PC-3 (cell line): Measurements from ENCODE around the gene RASL12. TPM values are rescaled to one million over a fixed set of nuclear protein-coding genes. Genes with fewer than 3 reads are reported as not detected.

Experiments
- ATAC-seq: fragments of 200-7000 bp; cut with Tn5 transposase; 2 replicates; pipeline ENCODE4 v1.9.1; 2020; ENCODE audit warnings: mild to moderate bottlenecking, moderate library complexity
- Bru-seq: library from RNA; stranded (reverse); fragments of 400-500 nt; gene quantifications from one replicate; lab custom pipeline; 2021; lab: Mats Ljungman, UMichigan
- BruChase-seq, 2 experiments: library from RNA; stranded (reverse); fragments of 400-500 nt; gene quantifications; one replicate each; lab custom pipeline; 2021; lab: Mats Ljungman, UMichigan
- BruUV-seq: library from RNA; stranded (reverse); fragments of 400-500 nt; replicated peaks from 2 replicates; lab custom pipeline; 2021; lab: Mats Ljungman, UMichigan
- CTCF ChIA-PET: fragments of 300-600 bp; sonication (Branson Sonifier 250); formaldehyde crosslinking; loops from one replicate; lab custom pipeline; 2022; ENCODE audit warnings: antibody characterized with exemption; lab: Charles Lee
- POLR2A ChIA-PET: fragments of 300-600 bp; sonication (Branson Sonifier 250); formaldehyde crosslinking; loops from one replicate; lab custom pipeline; 2022; ENCODE audit warnings: antibody characterized with exemption; ENCODE audit not compliant: unreplicated experiment; lab: Charles Lee
- DNase-seq: peaks from one replicate; pipeline ENCODE4 v3.0.0-alpha.2; 2015
- H2AFZ ChIP-seq: fragments of 300-600 bp; sonication (generic); 2 replicates; pipeline ENCODE4 v1.6.0; 2016; ENCODE audit warnings: antibody characterized with exemption, low read length
- H3F3A ChIP-seq: fragments of 300-600 bp; sonication (generic); one replicate; pipeline ENCODE4 v1.6.0; 2017; ENCODE audit warnings: antibody characterized with exemption, low read length, control low read depth, mild to moderate bottlenecking; ENCODE audit not compliant: unreplicated experiment
- H3K27ac ChIP-seq: fragments of 300-600 bp; sonication (generic); 2 replicates; pipeline ENCODE4 v1.5.1; 2016; ENCODE audit warnings: mild to moderate bottlenecking, low read length
- H3K27me3 ChIP-seq: fragments of 300-600 bp; sonication (generic); 2 replicates; pipeline ENCODE4 v1.6.1; 2016; ENCODE audit warnings: low read length, mixed read lengths
- H3K36me3 ChIP-seq: fragments of 300-600 bp; sonication (generic); 2 replicates; pipeline ENCODE4 v1.6.1; 2016; ENCODE audit warnings: low read depth, mixed run types, low read length, mixed read lengths
- H3K4me1 ChIP-seq: fragments of 300-600 bp; sonication (generic); 2 replicates; pipeline ENCODE4 v1.5.1; 2016; ENCODE audit warnings: low read length; ENCODE audit not compliant: insufficient read depth
- H3K4me2 ChIP-seq: fragments of 300-600 bp; sonication (generic); 2 replicates; pipeline ENCODE4 v1.6.0; 2016; ENCODE audit warnings: low read length
- H3K4me3 ChIP-seq: fragments of 300-600 bp; sonication (generic); 2 replicates; pipeline ENCODE4 v1.5.1; 2016; ENCODE audit warnings: mild to moderate bottlenecking, low read length, mixed read lengths
- H3K79me2 ChIP-seq: fragments of 300-600 bp; sonication (generic); 2 replicates; pipeline ENCODE4 v1.6.1; 2017; ENCODE audit warnings: low read length, mixed read lengths
- H3K9ac ChIP-seq: fragments of 300-600 bp; sonication (generic); 2 replicates; pipeline ENCODE4 v1.6.0; 2016; ENCODE audit warnings: mild to moderate bottlenecking, low read length
- H3K9me2 ChIP-seq: fragments of 300-600 bp; sonication (generic); replicated peaks from 2 replicates; pipeline ENCODE4 v1.6.1; 2016; ENCODE audit warnings: mixed run types, low read length, mixed read lengths
- H3K9me3 ChIP-seq: fragments of 300-600 bp; sonication (generic); 2 replicates; pipeline ENCODE4 v1.6.1; 2016; ENCODE audit warnings: low read length, mixed read lengths
- H4K20me1 ChIP-seq: fragments of 300-600 bp; sonication (generic); 2 replicates; pipeline ENCODE4 v1.6.1; 2016; ENCODE audit warnings: low read length, mixed read lengths
- CTCF ChIP-seq: fragments of 300-600 bp; sonication (generic); conservative IDR thresholded peaks from 2 replicates; pipeline ENCODE4 v1.5.1; 2017; ENCODE audit warnings: antibody characterized with exemption, low read depth, mild to moderate bottlenecking, low read length
- EZH2 ChIP-seq: fragments of 300-600 bp; sonication (generic); IDR thresholded peaks from one replicate; pipeline ENCODE4 v1.6.1; 2017; ENCODE audit warnings: antibody characterized with exemption, mild to moderate bottlenecking, low read length; ENCODE audit not compliant: unreplicated experiment
- EZH2phosphoT487 ChIP-seq: fragments of 300-600 bp; sonication (generic); IDR thresholded peaks from 2 replicates; pipeline ENCODE4 v1.6.1; 2018; ENCODE audit warnings: mild to moderate bottlenecking, antibody characterized with exemption, low read length, borderline replicate concordance
- intact Hi-C: fragments of 100-400 bp; cut with micrococcal nuclease; formaldehyde crosslinking; loops from 2 replicates; pipeline ENCODE4 v1.9.0; 2023
- long read RNA-seq: library from polyadenylated mRNA; unstranded; transcript quantifications from one replicate; pipeline ENCODE4 v2.0.0, GENCODE V29; 2021; ENCODE audit not compliant: unreplicated experiment
- total RNA-seq: library from RNA; depleted of rRNA; stranded (reverse); fragments of >200 nt; gene quantifications from 2 replicates; pipeline ENCODE4 v1.2.3, GENCODE V29; 2014; rRNA removed

RASL12 gene
- not detected in 2 replicates for total RNA-seq
- Bru-seq, nascent RNA = percentile 8 among the genes with signal in this experiment
- percentile 34 among the genes with signal in this experiment for BruChase-seq, experiment 1, labeled RNA remaining after a 6-hour chase
- percentile 35 among the genes with signal in this experiment for BruChase-seq, experiment 2, labeled RNA remaining after a 2-hour chase
- long read RNA-seq = 0 reads

- no peak for TF ChIP-seq EZH2phosphoT487
- no peak for TF ChIP-seq CTCF
- TF ChIP-seq EZH2 = no peak
Observed at GRCh38 chr15:65067645-65068402, at the start of gene RASL12. Gene RASL12 (minus strand): TSS chr15:65067991. CDS start chr15:65067835, 156 bp downstream.

GRCh38 chr15:65115542-65115941 lies 47.8 kb upstream of the RASL12 start:
- Histone ChIP-seq H4K20me1 (no peaks in the 10 kb centered on the region), H3F3A (no peaks in the 10 kb centered on the region), H3K27ac (no peak overlapping the region), H3K79me2 (no peaks in the 10 kb centered on the region), H3K4me2 (no peak overlapping the region), H3K4me1 (no peaks in the 10 kb centered on the region), H3K9ac (no peak overlapping the region), H3K9me2 (no peaks in the 10 kb centered on the region), H3K9me3 (no peaks in the 10 kb centered on the region), H2AFZ (no peak overlapping the region), H3K36me3 (peaks cover 14% of the 10 kb centered on the region), H3K4me3 (no peak overlapping the region), H3K27me3 (no peaks in the 10 kb centered on the region)
- DNase-seq = no peak
- no TSS peak for BruUV-seq
- ChIA-PET POLR2A (no interaction called here), CTCF (no interaction called here)
- no peak for TF ChIP-seq EZH2
- TF ChIP-seq EZH2phosphoT487 = no peak
- no peak for TF ChIP-seq CTCF
- ATAC-seq = no peak
- intact Hi-C loops = no loop called here

More at GRCh38 chr15:65067645-65068402, at the start of gene RASL12:
- H3K9me2 ChIP-seq = no peaks in the 10 kb centered on the region
- H3K9ac ChIP-seq = no peak within 1 kb of the TSS
- DNase-seq (no peak), ATAC-seq (no peak)
- no peaks in the 10 kb centered on the region for H3K27me3 ChIP-seq
- no peaks in the 10 kb centered on the region for H3K79me2 ChIP-seq
- no peaks in the 10 kb centered on the region for H3K36me3 ChIP-seq
- H2AFZ ChIP-seq = no peak within 1 kb of the TSS
- POLR2A ChIA-PET = no interaction called here
- H3K9me3 ChIP-seq = no peaks in the 10 kb centered on the region
- no peaks in the 10 kb centered on the region for H3K4me1 ChIP-seq
- H4K20me1 ChIP-seq = no peaks in the 10 kb centered on the region
- BruUV-seq = no TSS peak
- no peak within 1 kb of the TSS for H3K27ac ChIP-seq
- H3K4me3 ChIP-seq = no peak within 1 kb of the TSS
- intact Hi-C loops = no loop called here
- CTCF ChIA-PET = no interaction called here
- H3K4me2 ChIP-seq = no peak within 1 kb of the TSS
- no peaks in the 10 kb centered on the region for H3F3A ChIP-seq

GRCh38 chr15:65115086-65115485 lies 47.3 kb upstream of the RASL12 start, which contains the start of gene UBAP1L:
Gene UBAP1L (minus strand): TSS chr15:65115200. CDS start chr15:65106215, 8,985 bp downstream.
- Histone ChIP-seq H3F3A (no peaks in the 10 kb centered on the region), H2AFZ (no peak within 1 kb of the TSS), H3K4me3 (no peak within 1 kb of the TSS), H3K36me3 (peaks cover 14% of the 10 kb centered on the region), H3K4me2 (no peak within 1 kb of the TSS), H3K27me3 (no peaks in the 10 kb centered on the region), H3K4me1 (no peaks in the 10 kb centered on the region), H3K79me2 (no peaks in the 10 kb centered on the region), H3K27ac (no peak within 1 kb of the TSS), H3K9me2 (no peaks in the 10 kb centered on the region), H3K9ac (no peak within 1 kb of the TSS), H3K9me3 (no peaks in the 10 kb centered on the region), H4K20me1 (no peaks in the 10 kb centered on the region)
- POLR2A ChIA-PET = no interaction called here
- no TSS peak for BruUV-seq
- ATAC-seq (no peak), DNase-seq (no peak)
- CTCF ChIA-PET = no interaction called here
- intact Hi-C loops = no loop called here
- TF ChIP-seq CTCF = no peak
- no peak for TF ChIP-seq EZH2phosphoT487
- no peak for TF ChIP-seq EZH2
